DMS114 treated with DMSO at 0.1 percent for 48 hours (cell line): Measurements from ENCODE around the gene RTKN2.

Experiments used
- DNase-seq: peaks from one replicate; lab custom pipeline; 2025; ENCODE audit not compliant: unreplicated experiment; lab: John Stamatoyannopoulos, UW

The RTKN2 gene

GRCh38 chr10:62230344-62231121 is 38.1 kb downstream of the RTKN2 start:
- DNase-seq = no peak

GRCh38 chr10:62225362-62225761 is 43.3 kb downstream of the RTKN2 start:
- DNase-seq = no peak

DNA sequence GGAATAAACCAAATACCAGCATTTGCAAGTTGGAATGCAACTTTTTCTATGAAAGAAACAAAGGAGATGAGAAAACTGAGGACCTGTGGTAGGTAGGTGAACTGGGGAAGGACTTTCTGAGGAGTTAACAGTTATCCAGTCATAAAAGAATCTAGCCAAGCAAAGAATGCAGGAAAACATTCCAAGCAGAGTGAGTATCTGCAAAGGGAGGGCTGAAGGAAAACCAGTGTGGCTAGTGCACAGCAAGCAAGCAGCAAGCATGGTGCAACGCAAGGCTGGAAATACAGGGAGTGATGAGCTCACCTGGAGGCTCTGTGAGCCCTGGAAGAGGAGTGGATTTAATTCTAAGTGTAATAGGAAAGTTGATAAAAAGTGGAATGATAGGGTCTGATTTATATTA is 44.0 kb downstream of the RTKN2 start:
- DNase-seq = no peak

DNA sequence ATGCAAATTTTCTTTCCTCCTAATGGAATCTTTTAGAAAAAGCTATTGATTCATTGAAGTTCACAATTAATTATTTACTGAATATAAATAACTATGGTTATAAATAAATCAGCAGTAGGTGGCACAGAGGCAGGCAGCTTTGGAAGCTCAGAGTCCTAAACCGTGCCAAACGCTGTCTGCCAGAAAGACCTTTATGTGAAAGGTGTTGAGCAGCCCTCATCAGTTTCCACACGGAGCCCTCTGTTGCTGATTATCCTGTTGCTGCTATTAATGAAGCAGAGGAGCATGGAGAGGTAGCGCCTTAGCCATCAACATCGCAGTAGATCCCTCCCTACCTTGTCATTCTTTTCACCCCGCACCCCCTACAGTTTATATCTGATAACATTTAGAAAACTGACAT is 51.0 kb downstream of the RTKN2 start:
- DNase-seq = no peak

DNA sequence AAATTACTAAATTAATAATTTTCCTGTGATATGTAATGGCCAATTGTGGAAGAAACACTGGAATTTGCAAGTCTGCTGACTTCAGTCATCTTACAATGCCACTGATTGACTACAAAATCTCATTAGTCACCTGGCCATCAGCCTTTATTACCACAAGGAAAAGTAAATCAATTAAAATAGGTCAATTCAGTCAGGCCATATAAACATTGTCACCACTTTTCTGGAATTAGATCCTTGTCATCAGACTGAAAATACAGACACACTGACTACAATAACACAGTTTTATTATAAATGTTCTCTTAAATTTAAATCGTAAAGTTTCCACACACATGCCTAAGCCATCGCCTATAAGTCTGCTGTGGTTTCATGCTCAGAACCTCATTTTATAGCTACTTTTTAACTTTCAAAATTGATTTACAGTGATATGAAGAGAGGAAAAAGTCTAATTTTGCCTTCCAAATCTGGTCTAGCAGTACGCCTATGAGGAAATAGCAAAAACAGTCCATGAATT is 54.2 kb downstream of the RTKN2 start:
- DNase-seq = no peak

DNA sequence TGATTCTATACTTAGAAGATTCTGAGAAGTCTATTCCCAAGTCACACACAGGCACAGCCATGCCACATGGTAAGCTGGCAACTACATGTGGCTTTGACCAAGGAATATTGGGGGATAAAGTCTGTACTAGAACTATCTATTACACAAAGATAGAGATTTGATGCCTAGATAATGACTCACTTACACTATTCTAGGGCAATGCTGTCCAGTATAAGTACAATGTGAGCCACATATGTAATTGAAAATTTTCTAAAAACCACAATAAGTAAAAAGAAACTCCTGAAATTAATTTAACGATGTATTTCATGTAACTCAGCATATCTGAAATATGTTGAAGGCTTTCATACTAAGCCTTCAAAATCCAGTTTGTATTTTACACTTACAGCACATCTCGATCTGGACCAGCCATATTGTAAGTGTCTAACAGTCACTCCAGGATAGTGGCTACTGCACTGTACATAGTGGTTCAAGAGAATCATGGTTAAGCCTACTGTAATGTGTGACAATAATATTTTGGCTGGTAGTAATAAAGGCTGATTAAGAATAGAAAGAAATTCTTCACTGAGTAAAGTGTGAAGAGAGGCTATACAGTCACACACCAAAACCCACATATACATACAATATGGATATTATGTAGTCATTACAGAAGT is 62.8 kb downstream of the RTKN2 start:
- no peak for DNase-seq

DNA sequence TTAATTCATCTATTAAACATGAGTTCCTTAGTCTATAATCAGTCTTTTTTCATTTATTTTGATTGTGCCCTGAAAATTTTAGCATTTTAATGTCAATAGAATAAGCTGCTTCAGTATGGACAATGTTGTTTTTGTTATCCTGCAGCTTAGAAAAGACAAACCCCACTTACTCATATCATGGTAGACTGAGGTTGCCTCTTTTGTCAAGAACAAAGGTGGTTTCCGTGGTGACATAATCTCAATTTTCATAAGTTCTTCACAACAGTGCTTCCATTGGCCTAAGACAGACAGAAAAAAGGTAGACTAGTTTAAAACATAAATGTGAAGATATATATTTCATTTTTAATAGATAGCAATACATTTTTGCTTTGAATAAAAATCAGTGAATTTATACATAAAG is 69.1 kb downstream of the RTKN2 start:
- DNase-seq = no peak

- no peak for DNase-seq
Measured at GRCh38 chr10:62196528-62196927, 72.1 kb downstream of the RTKN2 start.

DNA sequence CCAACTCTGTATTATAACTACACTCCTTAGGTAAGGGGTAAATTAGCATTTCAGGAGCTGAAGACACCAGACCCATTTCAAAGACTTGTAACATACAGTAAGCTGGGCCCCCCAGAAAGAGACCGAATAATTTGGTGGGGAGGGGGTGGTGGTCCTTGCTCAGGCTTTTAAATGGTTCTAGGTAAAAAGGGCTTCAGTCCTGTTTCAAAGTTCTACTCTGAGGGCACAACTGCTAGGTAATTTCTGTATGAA is 73.0 kb downstream of the RTKN2 start:
- DNase-seq = no peak

- no peak for DNase-seq
Measured at GRCh38 chr10:62194924-62195674, 73.5 kb downstream of the RTKN2 start.

GRCh38 chr10:62193479-62193878 is 75.2 kb downstream of the RTKN2 start:
- no peak for DNase-seq

DNA sequence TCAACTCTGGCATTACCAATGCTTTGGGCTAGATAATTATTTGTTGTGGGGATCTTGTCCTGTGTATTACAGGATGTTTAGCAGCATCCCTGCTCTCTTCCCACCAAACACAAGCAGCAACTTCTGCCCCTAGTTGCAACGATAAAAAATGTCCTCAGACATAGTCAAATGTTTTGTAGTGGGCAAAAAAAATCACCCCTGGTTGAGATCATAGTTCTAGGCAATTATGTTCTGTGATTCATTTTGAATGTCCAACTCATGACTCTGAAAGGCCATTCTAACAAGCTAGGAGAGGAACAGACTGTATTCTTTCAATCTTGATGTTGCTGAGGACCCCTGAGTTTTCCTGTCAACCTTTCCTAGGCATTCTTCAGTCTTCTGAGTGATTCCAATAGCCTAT is 79.5 kb downstream of the RTKN2 start:
- no peak for DNase-seq

DNA sequence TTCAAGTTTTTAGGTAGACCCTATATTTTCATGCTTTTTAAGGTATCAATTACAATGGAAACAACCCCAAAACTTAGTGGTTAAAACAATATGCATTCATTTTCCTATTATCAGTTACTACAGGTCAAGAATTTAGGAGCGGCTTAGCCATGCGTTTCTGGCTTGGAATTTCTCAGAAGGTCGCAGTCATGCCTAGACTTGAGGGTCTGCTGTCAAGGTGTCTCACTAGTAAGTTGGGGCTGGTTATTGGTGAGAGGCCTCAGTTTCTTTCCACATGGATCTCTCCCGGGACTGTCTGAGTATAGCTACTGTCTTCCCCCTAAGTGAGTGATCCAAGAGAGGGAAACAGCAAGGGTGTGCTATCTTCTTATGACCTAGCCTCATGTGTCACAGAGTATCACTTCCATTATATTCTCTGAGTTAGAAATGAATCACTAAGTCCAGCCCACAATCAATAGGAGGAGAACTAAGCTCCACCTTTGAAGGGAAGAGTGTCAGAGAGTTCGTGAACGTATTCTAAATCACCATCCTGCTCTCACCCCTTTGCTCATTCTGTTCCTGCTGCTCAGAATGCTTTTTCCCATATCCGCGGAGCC is 80.5 kb downstream of the RTKN2 start:
- no peak for DNase-seq

DNA sequence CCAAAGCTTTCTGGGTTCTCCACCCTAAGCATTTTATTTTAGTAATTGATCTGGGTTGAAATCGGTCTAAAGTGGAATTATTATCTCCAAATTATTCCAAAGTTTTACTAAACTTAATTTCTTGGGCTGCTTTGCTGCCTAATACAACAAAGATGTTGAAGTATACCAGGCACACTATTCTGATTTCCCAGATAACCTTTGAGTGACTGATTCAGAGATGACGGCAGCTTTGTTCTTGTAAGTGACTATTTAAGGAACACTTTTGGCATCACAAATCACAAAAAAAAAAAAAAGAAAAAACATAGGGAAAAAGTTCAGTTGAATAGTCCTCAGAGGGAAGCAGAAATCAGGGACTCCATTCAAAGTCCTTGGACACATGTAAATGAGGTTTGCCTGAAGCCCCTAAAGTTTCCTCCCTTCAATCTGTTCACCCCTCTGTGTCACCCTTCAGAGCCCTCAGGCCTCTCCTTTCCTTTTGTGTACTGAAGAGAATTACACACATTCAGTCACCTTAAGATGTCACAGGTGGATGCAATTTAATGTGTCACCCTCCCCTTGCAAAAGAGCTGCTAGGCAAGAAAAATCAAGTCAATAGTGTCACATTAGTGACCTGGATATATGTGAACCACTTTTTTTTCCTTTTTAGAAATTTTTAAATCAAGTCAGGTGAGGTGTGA is 81.5 kb downstream of the RTKN2 start:
- DNase-seq = no peak

GRCh38 chr10:62185919-62186692 is 82.5 kb downstream of the RTKN2 start:
- DNase-seq = no peak

DNA sequence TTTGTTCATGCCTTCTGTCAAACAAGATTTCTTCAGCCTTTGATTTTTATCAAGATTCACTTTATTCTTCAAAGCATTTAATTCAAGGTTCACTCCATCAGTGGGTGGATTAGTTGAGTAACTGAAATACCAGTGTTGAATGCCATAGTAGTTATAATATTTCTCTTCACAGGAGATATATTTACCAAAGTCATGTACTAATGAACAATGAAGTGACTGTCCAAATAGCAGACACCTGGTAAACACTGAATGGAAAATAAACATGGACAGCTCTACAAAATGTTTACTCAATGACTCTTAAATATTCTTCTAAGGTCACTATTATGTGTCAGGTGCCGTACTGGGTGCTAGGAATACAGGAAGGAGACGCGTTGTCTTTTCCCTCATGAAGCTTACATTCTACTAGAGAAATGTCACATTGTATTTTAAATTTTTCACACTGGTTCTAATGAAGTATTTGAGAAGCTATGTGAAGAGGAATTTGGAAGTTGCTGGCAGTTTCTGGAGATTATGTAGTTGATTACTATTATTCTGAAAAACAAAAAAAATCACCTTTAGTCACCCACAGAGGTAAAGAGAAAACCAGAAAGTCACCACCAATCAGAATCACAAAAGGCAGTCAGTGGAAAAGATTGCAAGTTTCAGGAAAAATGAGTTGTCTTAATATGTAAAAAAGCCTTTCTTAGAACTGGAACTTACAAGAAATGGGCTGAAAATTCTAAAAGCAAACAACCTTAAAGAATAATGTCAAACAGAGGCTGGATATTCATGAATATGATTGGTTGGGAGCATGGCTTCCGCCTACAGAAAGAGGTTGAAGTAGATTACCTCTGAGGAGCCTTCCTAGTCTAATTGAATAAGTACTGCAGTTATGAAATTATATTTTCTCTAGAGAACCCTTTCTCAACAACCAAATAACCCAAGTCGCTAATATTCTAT is 84.5 kb downstream of the RTKN2 start:
- DNase-seq = no peak

- no peak for DNase-seq
Measured at GRCh38 chr10:62183442-62183841, 85.2 kb downstream of the RTKN2 start.

- no peak for DNase-seq
Measured at GRCh38 chr10:62182595-62182994, 86.0 kb downstream of the RTKN2 start.

DNA sequence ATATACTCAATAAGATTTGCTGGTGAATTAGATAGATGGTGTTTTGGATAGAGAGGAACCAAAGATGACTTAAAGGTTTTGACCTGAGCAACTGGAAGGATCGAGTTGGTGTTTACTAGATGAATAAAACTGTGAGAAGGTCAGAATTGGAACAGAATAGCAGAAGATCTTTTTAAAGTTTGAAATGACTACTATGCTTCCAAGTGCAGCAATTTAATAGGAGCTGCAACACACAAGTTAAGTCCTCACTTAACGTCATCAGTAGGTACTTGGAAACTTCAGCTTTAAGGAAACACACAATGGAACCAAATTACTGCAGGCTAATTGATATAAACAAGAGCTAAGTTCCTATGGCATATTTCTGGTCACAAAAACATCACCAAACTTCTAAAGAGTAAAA is 86.5 kb downstream of the RTKN2 start:
- DNase-seq = no peak
